GM12878 (cell line): Measurements from ENCODE around the gene PCDHB6. TPM values are rescaled to one million over a fixed set of nuclear protein-coding genes. Genes with fewer than 3 reads are reported as not detected.

Experiments used
- ASH2L ChIP-seq: fragments of 300-600, 200-600 bp; sonication (generic); IDR thresholded peaks from 2 replicates; pipeline ENCODE4 v1.6.1; 2017; ENCODE audit warnings: low read depth, mild to moderate bottlenecking, borderline replicate concordance
- ETV6 ChIP-seq, 2 experiments: fragments of 450-650 bp in 1 of 2; IDR thresholded peaks in 1 of 2; conservative IDR thresholded peaks in 1 of 2; 2 replicates each; pipeline ENCODE4 v1.6.1; 2014; ENCODE audit warnings: antibody characterized with exemption in 1 of 2, borderline replicate concordance in 1 of 2, low read depth in 1 of 2, mild to moderate bottlenecking in 1 of 2, moderate library complexity in 1 of 2
- NFIC ChIP-seq: IDR thresholded peaks from 2 replicates; pipeline ENCODE4 v1.6.1; 2012; ENCODE audit warnings: low read depth, mild to moderate bottlenecking, inconsistent platforms, low read length, moderate library complexity
- NR2C2 ChIP-seq: IDR thresholded peaks from 2 replicates; pipeline ENCODE4 v1.6.1; 2011; ENCODE audit warnings: borderline replicate concordance, low read depth; ENCODE audit not compliant: control insufficient read depth, insufficient read length
- ZBED1 ChIP-seq: IDR thresholded peaks from 2 replicates; pipeline ENCODE4 v1.6.1; 2016; ENCODE audit warnings: borderline replicate concordance
- polyA plus RNA-seq, 11 experiments: library from polyadenylated mRNA; depleted of rRNA in 4 of 11; unstranded in 6 of 11; stranded (reverse) in 5 of 11; fragments of >200 nt; fragmentation: Nextera tagmentation in 4 of 11; fragmentation: Illumina TruSeq in 1 of 11; extraction: Ambion mirVana in 4 of 11; extraction: Trizol in 1 of 11; gene quantifications; 1 replicate in 1 of 11; 2 replicates in 10 of 11; pipeline versions ENCODE4 v1.2.1 to v1.2.3, GENCODE V29; 2011 to 2016; ENCODE audit warnings: inconsistent platforms in 2 of 11, missing spikeins in 2 of 11, low read depth in 1 of 11
- total RNA-seq, 4 experiments: library from RNA; depleted of rRNA in 3 of 4; stranded (reverse); fragments of >200 nt in 3 of 4; fragmentation: Illumina TruSeq in 1 of 4; extraction: Trizol in 1 of 4; gene quantifications; 2 replicates each; pipeline versions ENCODE4 v1.2.1 to v1.2.3, GENCODE V29; 2013 to 2021
- TF ChIP-seq, protein P1 (sequence below): fragments of 450-650 bp; IDR thresholded peaks from 2 replicates; pipeline ENCODE4 v1.6.1; 2018; ENCODE audit warnings: mild to moderate bottlenecking, low read depth, moderate library complexity; ENCODE audit not compliant: partially characterized antibody
- TF ChIP-seq, protein P2 (sequence below): IDR thresholded peaks from 2 replicates; pipeline ENCODE4 v1.6.1; 2011; ENCODE audit warnings: borderline replicate concordance, low read depth, mild to moderate bottlenecking, moderate library complexity, low read length; ENCODE audit not compliant: insufficient read depth, poor library complexity, severe bottlenecking
- TF ChIP-seq, protein P3 (sequence below): IDR thresholded peaks from 2 replicates; pipeline ENCODE4 v1.6.1; 2012; ENCODE audit warnings: low read depth, low read length, improper control_type of control experiment
- TF ChIP-seq, protein P4 (sequence below): fragments of 450-650 bp; IDR thresholded peaks from 2 replicates; pipeline ENCODE4 v1.6.1; 2016; ENCODE audit warnings: mild to moderate bottlenecking
- TF ChIP-seq, protein P5 (sequence below): fragments of 450-650 bp; formaldehyde crosslinking; IDR thresholded peaks from 2 replicates; pipeline ENCODE4 v1.4.0; 2020; ENCODE audit warnings: mild to moderate bottlenecking, moderate library complexity

Gene PCDHB6
- total and polyA plus RNA-seq, 10 of the 15 experiments (the other 5 are each of a cell fraction or from before 2014, with no cell fraction given): not detected

DNA sequence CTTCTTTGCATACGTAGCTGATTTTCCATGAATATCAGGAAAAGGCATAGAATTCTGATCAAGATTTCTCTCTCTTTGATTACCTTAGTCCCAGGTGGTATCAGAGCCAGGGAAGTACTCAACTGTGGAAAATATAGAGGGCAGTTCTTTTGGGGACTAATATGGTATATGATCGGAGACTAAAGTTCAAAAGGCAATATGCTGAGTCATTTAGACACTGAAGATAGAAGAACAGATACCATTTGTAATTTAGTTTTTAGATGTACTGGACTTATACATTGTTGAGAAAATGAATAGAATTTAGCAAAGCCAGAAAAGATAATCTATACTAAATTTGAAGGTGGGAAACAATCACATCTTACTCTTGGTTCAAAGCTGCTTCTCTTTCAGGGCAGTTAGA lies 44.5 kb upstream of the PCDHB6 start (continued):
- TF ChIP-seq, protein P1, sequence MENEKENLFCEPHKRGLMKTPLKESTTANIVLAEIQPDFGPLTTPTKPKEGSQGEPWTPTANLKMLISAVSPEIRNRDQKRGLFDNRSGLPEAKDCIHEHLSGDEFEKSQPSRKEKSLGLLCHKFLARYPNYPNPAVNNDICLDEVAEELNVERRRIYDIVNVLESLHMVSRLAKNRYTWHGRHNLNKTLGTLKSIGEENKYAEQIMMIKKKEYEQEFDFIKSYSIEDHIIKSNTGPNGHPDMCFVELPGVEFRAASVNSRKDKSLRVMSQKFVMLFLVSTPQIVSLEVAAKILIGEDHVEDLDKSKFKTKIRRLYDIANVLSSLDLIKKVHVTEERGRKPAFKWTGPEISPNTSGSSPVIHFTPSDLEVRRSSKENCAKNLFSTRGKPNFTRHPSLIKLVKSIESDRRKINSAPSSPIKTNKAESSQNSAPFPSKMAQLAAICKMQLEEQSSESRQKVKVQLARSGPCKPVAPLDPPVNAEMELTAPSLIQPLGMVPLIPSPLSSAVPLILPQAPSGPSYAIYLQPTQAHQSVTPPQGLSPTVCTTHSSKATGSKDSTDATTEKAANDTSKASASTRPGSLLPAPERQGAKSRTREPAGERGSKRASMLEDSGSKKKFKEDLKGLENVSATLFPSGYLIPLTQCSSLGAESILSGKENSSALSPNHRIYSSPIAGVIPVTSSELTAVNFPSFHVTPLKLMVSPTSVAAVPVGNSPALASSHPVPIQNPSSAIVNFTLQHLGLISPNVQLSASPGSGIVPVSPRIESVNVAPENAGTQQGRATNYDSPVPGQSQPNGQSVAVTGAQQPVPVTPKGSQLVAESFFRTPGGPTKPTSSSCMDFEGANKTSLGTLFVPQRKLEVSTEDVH: no peak
- TF ChIP-seq ZBED1 (no peak), ASH2L (no peak), NFIC (no peak), ETV6 (conservative IDR thresholded peaks at IDR 0.05 in 1 of 2, IDR thresholded peaks at IDR 0.05 in 1 of 2; ENCODE audit: borderline replicate concordance in 1 of 2, low read depth in 1 of 2) (no peak), NR2C2 (no peak)
- TF ChIP-seq, protein P2, sequence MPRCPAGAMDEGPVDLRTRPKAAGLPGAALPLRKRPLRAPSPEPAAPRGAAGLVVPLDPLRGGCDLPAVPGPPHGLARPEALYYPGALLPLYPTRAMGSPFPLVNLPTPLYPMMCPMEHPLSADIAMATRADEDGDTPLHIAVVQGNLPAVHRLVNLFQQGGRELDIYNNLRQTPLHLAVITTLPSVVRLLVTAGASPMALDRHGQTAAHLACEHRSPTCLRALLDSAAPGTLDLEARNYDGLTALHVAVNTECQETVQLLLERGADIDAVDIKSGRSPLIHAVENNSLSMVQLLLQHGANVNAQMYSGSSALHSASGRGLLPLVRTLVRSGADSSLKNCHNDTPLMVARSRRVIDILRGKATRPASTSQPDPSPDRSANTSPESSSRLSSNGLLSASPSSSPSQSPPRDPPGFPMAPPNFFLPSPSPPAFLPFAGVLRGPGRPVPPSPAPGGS: no peak
- TF ChIP-seq, protein P3, sequence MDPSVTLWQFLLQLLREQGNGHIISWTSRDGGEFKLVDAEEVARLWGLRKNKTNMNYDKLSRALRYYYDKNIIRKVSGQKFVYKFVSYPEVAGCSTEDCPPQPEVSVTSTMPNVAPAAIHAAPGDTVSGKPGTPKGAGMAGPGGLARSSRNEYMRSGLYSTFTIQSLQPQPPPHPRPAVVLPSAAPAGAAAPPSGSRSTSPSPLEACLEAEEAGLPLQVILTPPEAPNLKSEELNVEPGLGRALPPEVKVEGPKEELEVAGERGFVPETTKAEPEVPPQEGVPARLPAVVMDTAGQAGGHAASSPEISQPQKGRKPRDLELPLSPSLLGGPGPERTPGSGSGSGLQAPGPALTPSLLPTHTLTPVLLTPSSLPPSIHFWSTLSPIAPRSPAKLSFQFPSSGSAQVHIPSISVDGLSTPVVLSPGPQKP: no peak
- TF ChIP-seq, protein P4, sequence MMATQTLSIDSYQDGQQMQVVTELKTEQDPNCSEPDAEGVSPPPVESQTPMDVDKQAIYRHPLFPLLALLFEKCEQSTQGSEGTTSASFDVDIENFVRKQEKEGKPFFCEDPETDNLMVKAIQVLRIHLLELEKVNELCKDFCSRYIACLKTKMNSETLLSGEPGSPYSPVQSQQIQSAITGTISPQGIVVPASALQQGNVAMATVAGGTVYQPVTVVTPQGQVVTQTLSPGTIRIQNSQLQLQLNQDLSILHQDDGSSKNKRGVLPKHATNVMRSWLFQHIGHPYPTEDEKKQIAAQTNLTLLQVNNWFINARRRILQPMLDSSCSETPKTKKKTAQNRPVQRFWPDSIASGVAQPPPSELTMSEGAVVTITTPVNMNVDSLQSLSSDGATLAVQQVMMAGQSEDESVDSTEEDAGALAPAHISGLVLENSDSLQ: no peak
- TF ChIP-seq, protein P5, sequence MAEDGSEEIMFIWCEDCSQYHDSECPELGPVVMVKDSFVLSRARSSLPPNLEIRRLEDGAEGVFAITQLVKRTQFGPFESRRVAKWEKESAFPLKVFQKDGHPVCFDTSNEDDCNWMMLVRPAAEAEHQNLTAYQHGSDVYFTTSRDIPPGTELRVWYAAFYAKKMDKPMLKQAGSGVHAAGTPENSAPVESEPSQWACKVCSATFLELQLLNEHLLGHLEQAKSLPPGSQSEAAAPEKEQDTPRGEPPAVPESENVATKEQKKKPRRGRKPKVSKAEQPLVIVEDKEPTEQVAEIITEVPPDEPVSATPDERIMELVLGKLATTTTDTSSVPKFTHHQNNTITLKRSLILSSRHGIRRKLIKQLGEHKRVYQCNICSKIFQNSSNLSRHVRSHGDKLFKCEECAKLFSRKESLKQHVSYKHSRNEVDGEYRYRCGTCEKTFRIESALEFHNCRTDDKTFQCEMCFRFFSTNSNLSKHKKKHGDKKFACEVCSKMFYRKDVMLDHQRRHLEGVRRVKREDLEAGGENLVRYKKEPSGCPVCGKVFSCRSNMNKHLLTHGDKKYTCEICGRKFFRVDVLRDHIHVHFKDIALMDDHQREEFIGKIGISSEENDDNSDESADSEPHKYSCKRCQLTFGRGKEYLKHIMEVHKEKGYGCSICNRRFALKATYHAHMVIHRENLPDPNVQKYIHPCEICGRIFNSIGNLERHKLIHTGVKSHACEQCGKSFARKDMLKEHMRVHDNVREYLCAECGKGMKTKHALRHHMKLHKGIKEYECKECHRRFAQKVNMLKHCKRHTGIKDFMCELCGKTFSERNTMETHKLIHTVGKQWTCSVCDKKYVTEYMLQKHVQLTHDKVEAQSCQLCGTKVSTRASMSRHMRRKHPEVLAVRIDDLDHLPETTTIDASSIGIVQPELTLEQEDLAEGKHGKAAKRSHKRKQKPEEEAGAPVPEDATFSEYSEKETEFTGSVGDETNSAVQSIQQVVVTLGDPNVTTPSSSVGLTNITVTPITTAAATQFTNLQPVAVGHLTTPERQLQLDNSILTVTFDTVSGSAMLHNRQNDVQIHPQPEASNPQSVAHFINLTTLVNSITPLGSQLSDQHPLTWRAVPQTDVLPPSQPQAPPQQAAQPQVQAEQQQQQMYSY (CRISPR knock-in tag): no peak
